ENCODE measurements around the gene LMBR1.

- no peak for TF ChIP-seq CTCF (IDR thresholded peaks at IDR 0.05; ENCODE audit: low read depth, low read length, poor library complexity, severe bottlenecking)
- TF ChIP-seq EZH2phosphoT487 (IDR thresholded peaks at IDR 0.05; ENCODE audit: borderline replicate concordance, low read length), result no peak
These were observed 101.7 kb downstream of the LMBR1 start for GRCh38 chr7:156791241-156791640.

All from DOHH2 (cell line).